ENCODE measurements around the gene TSR3.

DNA sequence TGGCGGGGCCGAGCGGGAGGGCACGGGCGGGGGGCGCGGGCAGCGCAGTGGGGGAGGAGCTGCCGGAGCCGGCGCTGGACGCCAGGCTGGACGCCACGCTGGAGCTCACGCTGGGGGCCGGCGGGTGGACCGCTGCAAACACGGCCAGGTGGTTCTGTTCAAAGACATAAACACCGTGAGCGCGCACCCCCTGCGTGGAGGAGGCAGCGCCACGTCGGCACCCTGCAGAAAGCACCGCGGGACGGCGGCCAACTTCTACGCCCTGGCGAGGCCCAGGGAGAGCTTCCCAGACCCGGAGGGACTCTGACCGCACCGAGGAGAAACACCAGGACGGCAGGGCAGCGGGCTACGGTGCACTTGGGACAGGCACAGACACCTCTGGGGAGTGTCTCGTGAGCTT lies 33.6 kb upstream of the TSR3 start:
- TF ChIP-seq TAF1 (IDR thresholded peaks at IDR 0.05; ENCODE audit: borderline replicate concordance, insufficient read depth, low read length) (no peak), SIN3A (IDR thresholded peaks at IDR 0.05; ENCODE audit: borderline replicate concordance, insufficient read depth, low read length) (no peak), POLR2AphosphoS5 (IDR thresholded peaks at IDR 0.05; ENCODE audit: low read depth, low read length) (no peak), FOXP2 (optimal IDR thresholded peaks at IDR 0.05; ENCODE audit: borderline replicate concordance, extremely low read depth, extremely low read length, insufficient read depth) (no peak)
